K562 (cell line): ENCODE results near the gene IP6K3. TPM values are rescaled to one million over a fixed set of nuclear protein-coding genes. Genes with fewer than 3 reads are reported as not detected.

Experiments used
- CEBPB ChIP-seq: fragments of 450-650 bp; IDR thresholded peaks from 2 replicates; pipeline ENCODE4 v1.6.1; 2016; ENCODE audit warnings: missing genetic modification characterization, missing compliant biosample characterization
- CEBPG ChIP-seq, 3 experiments: fragments of 200-800 bp in 1 of 3; sonication (Bioruptor generic) in 1 of 3; sonication (generic) in 1 of 3; formaldehyde crosslinking in 1 of 3; IDR thresholded peaks in 2 of 3; conservative IDR thresholded peaks in 1 of 3; 2 replicates each; pipeline versions ENCODE4 v1.6.1 to v1.8.0; 2016 to 2022; ENCODE audit warnings: missing compliant biosample characterization in 2 of 3, missing genetic modification characterization in 2 of 3, mild to moderate bottlenecking in 1 of 3, missing genetic modification reagents in 1 of 3
- CREM ChIP-seq: IDR thresholded peaks from 2 replicates; pipeline ENCODE4 v1.6.1; 2014; ENCODE audit warnings: antibody characterized with exemption, low read depth
- ELF4 ChIP-seq: fragments of 450-650 bp; formaldehyde crosslinking; IDR thresholded peaks from 2 replicates; pipeline ENCODE4 v1.4.0; 2022; ENCODE audit warnings: missing genetic modification characterization
- HDAC1 ChIP-seq, 2 experiments: fragments of 450-650 bp; IDR thresholded peaks; 2 replicates each; pipeline ENCODE4 v1.6.1; 2016 to 2017; ENCODE audit warnings: inconsistent platforms in 1 of 2, mild to moderate bottlenecking in 1 of 2, moderate library complexity in 1 of 2
- HDGF ChIP-seq: fragments of 450-650 bp; IDR thresholded peaks from 2 replicates; pipeline ENCODE4 v1.6.1; 2016
- HLTF ChIP-seq: fragments of 450-650 bp; IDR thresholded peaks from 2 replicates; pipeline ENCODE4 v1.6.1; 2016
- JUN ChIP-seq, 2 experiments: sonication (generic) in 1 of 2; formaldehyde crosslinking in 1 of 2; IDR thresholded peaks; 2 replicates each; pipeline versions ENCODE4 v1.6.1 to v1.8.0; 2012 to 2022; ENCODE audit warnings: borderline replicate concordance in 2 of 2, mild to moderate bottlenecking in 2 of 2, improper control_type of control experiment in 1 of 2, low read depth in 1 of 2, low read length in 1 of 2, missing genetic modification reagents in 1 of 2
- POLR3A ChIP-seq: IDR thresholded peaks from 2 replicates; pipeline ENCODE4 v1.6.1; 2011; ENCODE audit warnings: borderline replicate concordance, mild to moderate bottlenecking, moderate library complexity; ENCODE audit not compliant: insufficient read length, insufficient read depth; ENCODE audit errors: extremely low read depth
- RAD21 ChIP-seq, 2 experiments: fragments of 250-450 bp in 1 of 2; fragments of 450-650 bp in 1 of 2; sonication (Bioruptor Pico) in 1 of 2; formaldehyde crosslinking in 1 of 2; IDR thresholded peaks in 1 of 2; conservative IDR thresholded peaks in 1 of 2; 2 replicates each; pipeline versions ENCODE4 v1.4.0 to v1.8.0; 2020 to 2022; ENCODE audit warnings: mild to moderate bottlenecking in 2 of 2, moderate library complexity in 1 of 2
- TCF3 ChIP-seq: sonication (generic); formaldehyde crosslinking; IDR thresholded peaks from 2 replicates; pipeline ENCODE4 v1.4.0; 2020; ENCODE audit warnings: mild to moderate bottlenecking, missing genetic modification reagents
- TEAD4 ChIP-seq, 2 experiments: sonication (generic) in 1 of 2; formaldehyde crosslinking in 1 of 2; IDR thresholded peaks; 2 replicates each; pipeline versions ENCODE4 v1.6.1 to v1.8.0; 2012 to 2022; ENCODE audit warnings: borderline replicate concordance in 1 of 2, inconsistent platforms in 1 of 2, low read length in 1 of 2, mild to moderate bottlenecking in 1 of 2, missing genetic modification reagents in 1 of 2
- TRIM24 ChIP-seq, 2 experiments: fragments of 450-650 bp; IDR thresholded peaks; 2 replicates each; pipeline ENCODE4 v1.6.1; 2016
- ZKSCAN1 ChIP-seq: fragments of 150-350 bp; IDR thresholded peaks from 2 replicates; pipeline ENCODE4 v1.6.1; 2016; ENCODE audit warnings: low read depth, low read length
- polyA plus RNA-seq, 8 experiments: library from polyadenylated mRNA; depleted of rRNA in 4 of 8; stranded (reverse) in 5 of 8; unstranded in 3 of 8; fragments of >200 nt; fragmentation: Nextera tagmentation in 2 of 8; fragmentation: Illumina TruSeq in 1 of 8; extraction: Ambion mirVana in 2 of 8; extraction: Trizol in 1 of 8; gene quantifications; 2 replicates each; pipeline versions ENCODE4 v1.2.1 to v1.2.3, GENCODE V29; 2011 to 2014; ENCODE audit warnings: inconsistent platforms in 1 of 8, missing spikeins in 1 of 8
- total RNA-seq, 7 experiments: library from RNA; depleted of rRNA in 6 of 7; stranded (reverse); fragments of >200 nt in 6 of 7; fragmentation: Illumina TruSeq in 2 of 7; extraction: Trizol in 2 of 7; gene quantifications; 2 replicates each; pipeline versions ENCODE4 v1.2.1 to v1.2.3, GENCODE V29; 2011 to 2021; ENCODE audit warnings: low replicate concordance in 1 of 7
- TF ChIP-seq, protein P1 (sequence below), 3 experiments: IDR thresholded peaks in 2 of 3; conservative IDR thresholded peaks in 1 of 3; 2 replicates each; pipeline ENCODE4 v1.5.1; 2011 to 2012; ENCODE audit warnings: low read length in 3 of 3, mild to moderate bottlenecking in 3 of 3, control low read depth in 2 of 3, improper control_type of control experiment in 1 of 3, inconsistent platforms in 1 of 3, low read depth in 1 of 3, mixed read lengths in 1 of 3, moderate library complexity in 1 of 3; ENCODE audit not compliant: insufficient read depth in 2 of 3
- TF ChIP-seq, protein P2 (sequence below): fragments of 250-450 bp; sonication (Bioruptor Pico); IDR thresholded peaks from 2 replicates; pipeline ENCODE4 v1.8.0; 2021; ENCODE audit warnings: borderline replicate concordance, mild to moderate bottlenecking, moderate library complexity; ENCODE audit not compliant: poor library complexity, severe bottlenecking
- TF ChIP-seq, protein P3 (sequence below): fragments of 450-650 bp; formaldehyde crosslinking; IDR thresholded peaks from 2 replicates; pipeline ENCODE4 v1.4.0; 2020; ENCODE audit warnings: mild to moderate bottlenecking, moderate library complexity
- TF ChIP-seq, protein P4 (sequence below): fragments of 150-350 bp; conservative IDR thresholded peaks from 2 replicates; pipeline ENCODE4 v1.6.1; 2014; ENCODE audit warnings: low read length

The IP6K3 gene
- total and polyA plus RNA-seq, 9 of the 15 experiments (the other 6 are each of a cell fraction or from before 2014, with no cell fraction given), result not detected

- TF ChIP-seq, protein P1, sequence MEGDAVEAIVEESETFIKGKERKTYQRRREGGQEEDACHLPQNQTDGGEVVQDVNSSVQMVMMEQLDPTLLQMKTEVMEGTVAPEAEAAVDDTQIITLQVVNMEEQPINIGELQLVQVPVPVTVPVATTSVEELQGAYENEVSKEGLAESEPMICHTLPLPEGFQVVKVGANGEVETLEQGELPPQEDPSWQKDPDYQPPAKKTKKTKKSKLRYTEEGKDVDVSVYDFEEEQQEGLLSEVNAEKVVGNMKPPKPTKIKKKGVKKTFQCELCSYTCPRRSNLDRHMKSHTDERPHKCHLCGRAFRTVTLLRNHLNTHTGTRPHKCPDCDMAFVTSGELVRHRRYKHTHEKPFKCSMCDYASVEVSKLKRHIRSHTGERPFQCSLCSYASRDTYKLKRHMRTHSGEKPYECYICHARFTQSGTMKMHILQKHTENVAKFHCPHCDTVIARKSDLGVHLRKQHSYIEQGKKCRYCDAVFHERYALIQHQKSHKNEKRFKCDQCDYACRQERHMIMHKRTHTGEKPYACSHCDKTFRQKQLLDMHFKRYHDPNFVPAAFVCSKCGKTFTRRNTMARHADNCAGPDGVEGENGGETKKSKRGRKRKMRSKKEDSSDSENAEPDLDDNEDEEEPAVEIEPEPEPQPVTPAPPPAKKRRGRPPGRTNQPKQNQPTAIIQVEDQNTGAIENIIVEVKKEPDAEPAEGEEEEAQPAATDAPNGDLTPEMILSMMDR (IDR thresholded peaks at IDR 0.05 in 2 of 3, conservative IDR thresholded peaks at IDR 0.05 in 1 of 3; ENCODE audit: insufficient read depth in 2 of 3, low read depth in 1 of 3, low read length in 3 of 3), result peak; percentile 94 to 97 (median 96)
- no peak for TF ChIP-seq ZKSCAN1
- peak in 1 of 2 experiments; percentile 50; a peak in 2 of 4 replicates for TF ChIP-seq TRIM24 (IDR thresholded peaks at IDR 0.05)
- no peak for TF ChIP-seq JUN (IDR thresholded peaks at IDR 0.05; ENCODE audit: borderline replicate concordance, low read depth, low read length)
- TF ChIP-seq JUN (CRISPR knock-in tag; IDR thresholded peaks at IDR 0.05; ENCODE audit: borderline replicate concordance), result 0 out of 2 replicates have a peak, but pooled peaks have one; percentile 22
- TF ChIP-seq RAD21 (CRISPR knock-in tag; conservative IDR thresholded peaks at IDR 0.05 in 1 of 2, IDR thresholded peaks at IDR 0.05 in 1 of 2), result peak; percentile 66 to 91
- no peak; the same call in 1 of the 2 replicates for TF ChIP-seq CEBPG (CRISPR knock-in tag; IDR thresholded peaks at IDR 0.05)
- peak in 1 of 2 experiments; percentile 73; a peak in 2 of 4 replicates for TF ChIP-seq CEBPG (tag; conservative IDR thresholded peaks at IDR 0.05 in 1 of 2, IDR thresholded peaks at IDR 0.05 in 1 of 2)
- TF ChIP-seq, protein P2, sequence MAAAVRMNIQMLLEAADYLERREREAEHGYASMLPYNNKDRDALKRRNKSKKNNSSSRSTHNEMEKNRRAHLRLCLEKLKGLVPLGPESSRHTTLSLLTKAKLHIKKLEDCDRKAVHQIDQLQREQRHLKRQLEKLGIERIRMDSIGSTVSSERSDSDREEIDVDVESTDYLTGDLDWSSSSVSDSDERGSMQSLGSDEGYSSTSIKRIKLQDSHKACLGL (CRISPR knock-in tag), result no peak
- TF ChIP-seq ELF4 (CRISPR knock-in tag), result no peak
- peak; percentile 89 for TF ChIP-seq CEBPB (tag)
- TF ChIP-seq HDAC1 (IDR thresholded peaks at IDR 0.05), result 0 out of 4 replicates have a peak, but pooled peaks of 1 of the 2 experiments have one; percentile 41
- TF ChIP-seq TEAD4 (IDR thresholded peaks at IDR 0.05; ENCODE audit: low read length), result peak; percentile 63
- TF ChIP-seq TEAD4 (CRISPR knock-in tag; IDR thresholded peaks at IDR 0.05; ENCODE audit: borderline replicate concordance), result 0 out of 2 replicates have a peak, but pooled peaks have one; percentile 37
- TF ChIP-seq, protein P3, sequence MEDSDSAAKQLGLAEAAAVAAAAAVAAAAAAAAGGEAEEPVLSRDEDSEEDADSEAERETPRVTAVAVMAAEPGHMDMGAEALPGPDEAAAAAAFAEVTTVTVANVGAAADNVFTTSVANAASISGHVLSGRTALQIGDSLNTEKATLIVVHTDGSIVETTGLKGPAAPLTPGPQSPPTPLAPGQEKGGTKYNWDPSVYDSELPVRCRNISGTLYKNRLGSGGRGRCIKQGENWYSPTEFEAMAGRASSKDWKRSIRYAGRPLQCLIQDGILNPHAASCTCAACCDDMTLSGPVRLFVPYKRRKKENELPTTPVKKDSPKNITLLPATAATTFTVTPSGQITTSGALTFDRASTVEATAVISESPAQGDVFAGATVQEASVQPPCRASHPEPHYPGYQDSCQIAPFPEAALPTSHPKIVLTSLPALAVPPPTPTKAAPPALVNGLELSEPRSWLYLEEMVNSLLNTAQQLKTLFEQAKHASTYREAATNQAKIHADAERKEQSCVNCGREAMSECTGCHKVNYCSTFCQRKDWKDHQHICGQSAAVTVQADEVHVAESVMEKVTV (CRISPR knock-in tag), result peak; percentile 52; the same call in 1 of the 2 replicates
- TF ChIP-seq POLR3A, result no peak
- TF ChIP-seq, protein P4, sequence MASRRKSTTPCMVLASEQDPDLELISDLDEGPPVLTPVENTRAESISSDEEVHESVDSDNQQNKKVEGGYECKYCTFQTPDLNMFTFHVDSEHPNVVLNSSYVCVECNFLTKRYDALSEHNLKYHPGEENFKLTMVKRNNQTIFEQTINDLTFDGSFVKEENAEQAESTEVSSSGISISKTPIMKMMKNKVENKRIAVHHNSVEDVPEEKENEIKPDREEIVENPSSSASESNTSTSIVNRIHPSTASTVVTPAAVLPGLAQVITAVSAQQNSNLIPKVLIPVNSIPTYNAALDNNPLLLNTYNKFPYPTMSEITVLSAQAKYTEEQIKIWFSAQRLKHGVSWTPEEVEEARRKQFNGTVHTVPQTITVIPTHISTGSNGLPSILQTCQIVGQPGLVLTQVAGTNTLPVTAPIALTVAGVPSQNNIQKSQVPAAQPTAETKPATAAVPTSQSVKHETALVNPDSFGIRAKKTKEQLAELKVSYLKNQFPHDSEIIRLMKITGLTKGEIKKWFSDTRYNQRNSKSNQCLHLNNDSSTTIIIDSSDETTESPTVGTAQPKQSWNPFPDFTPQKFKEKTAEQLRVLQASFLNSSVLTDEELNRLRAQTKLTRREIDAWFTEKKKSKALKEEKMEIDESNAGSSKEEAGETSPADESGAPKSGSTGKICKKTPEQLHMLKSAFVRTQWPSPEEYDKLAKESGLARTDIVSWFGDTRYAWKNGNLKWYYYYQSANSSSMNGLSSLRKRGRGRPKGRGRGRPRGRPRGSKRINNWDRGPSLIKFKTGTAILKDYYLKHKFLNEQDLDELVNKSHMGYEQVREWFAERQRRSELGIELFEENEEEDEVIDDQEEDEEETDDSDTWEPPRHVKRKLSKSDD, result no peak
- TF ChIP-seq TCF3 (CRISPR knock-in tag), result peak; percentile 15; the same call in 1 of the 2 replicates
- TF ChIP-seq HLTF, result peak; percentile 74; the same call in 1 of the 2 replicates
- TF ChIP-seq CREM, result peak; percentile 59
- 0 out of 2 replicates have a peak, but pooled peaks have one; percentile 43 for TF ChIP-seq HDGF
Measured at GRCh38 chr6:33744001-33744848, 2.5 kb downstream of the IP6K3 start (continued).
